Measurements from ENCODE around the gene TYMP. TPM values are rescaled to one million over a fixed set of nuclear protein-coding genes. Genes with fewer than 3 reads are reported as not detected.

TYMP gene
- total RNA-seq, 1 experiment from 2014 or later, result 1.5 TPM

DNA sequence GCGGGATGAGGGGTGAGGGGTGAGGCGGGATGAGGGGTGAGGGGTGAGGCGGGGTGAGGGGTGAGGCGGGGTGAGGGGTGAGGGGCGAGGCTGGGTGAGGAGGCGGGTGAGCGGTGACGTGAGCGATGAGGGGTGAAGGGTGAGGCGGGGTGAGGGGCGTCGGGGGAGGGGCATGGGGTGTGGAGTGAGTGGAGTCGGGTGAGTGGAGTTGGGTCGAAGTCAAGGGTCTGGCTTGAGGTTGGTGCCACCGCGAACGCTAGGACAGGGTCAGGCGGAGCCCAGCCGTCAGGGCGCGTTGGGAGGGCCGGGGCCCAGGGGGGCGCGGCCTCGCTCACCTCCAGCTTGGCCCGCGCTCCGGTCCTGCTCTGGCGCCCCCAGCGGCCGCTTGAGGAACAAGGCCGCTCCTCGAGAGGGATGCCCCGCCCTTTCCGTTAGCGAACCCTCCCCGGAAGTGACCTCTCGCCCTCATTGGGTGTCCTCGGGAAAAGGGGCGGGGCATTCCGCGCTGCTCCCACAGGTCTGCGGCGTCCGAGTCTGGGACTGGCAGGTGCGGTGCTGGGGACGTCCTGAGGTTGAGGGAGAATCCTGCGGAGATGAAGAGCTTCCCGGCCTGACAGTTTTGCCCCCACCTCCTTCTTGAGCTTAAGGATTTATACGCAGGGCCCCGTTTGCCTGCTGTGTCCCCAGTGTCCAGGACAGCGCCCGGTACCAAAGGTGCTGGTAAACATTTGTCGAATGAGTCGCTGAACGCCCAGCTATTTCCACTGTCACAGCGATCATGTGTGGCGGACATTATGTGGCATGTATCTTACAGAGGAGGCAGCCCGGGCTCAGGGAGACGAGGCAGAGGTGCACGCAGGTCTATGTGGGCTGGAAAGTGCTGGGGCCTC is 33.0 kb upstream of the TYMP start, which contains the start of gene SYCE3 (continued):
- TF ChIP-seq, protein P1, sequence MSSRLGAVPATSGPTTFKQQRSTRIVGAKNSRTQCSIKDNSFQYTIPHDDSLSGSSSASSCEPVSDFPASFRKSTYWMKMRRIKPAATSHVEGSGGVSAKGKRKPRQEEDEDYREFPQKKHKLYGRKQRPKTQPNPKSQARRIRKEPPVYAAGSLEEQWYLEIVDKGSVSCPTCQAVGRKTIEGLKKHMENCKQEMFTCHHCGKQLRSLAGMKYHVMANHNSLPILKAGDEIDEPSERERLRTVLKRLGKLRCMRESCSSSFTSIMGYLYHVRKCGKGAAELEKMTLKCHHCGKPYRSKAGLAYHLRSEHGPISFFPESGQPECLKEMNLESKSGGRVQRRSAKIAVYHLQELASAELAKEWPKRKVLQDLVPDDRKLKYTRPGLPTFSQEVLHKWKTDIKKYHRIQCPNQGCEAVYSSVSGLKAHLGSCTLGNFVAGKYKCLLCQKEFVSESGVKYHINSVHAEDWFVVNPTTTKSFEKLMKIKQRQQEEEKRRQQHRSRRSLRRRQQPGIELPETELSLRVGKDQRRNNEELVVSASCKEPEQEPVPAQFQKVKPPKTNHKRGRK (CRISPR knock-in tag; IDR thresholded peaks at IDR 0.05; ENCODE audit: borderline replicate concordance), result no peak
- TF ChIP-seq ETV6 (CRISPR knock-in tag; IDR thresholded peaks at IDR 0.05) (0 out of 2 replicates have a peak, but pooled peaks have one; percentile 62), CREM (CRISPR knock-in tag; IDR thresholded peaks at IDR 0.05) (peak; percentile 64; the same call in 1 of the 2 replicates), MYBL2 (CRISPR knock-in tag; IDR thresholded peaks at IDR 0.05) (0 out of 2 replicates have a peak, but pooled peaks have one; percentile 56), ZNF396 (CRISPR knock-in tag; IDR thresholded peaks at IDR 0.05; ENCODE audit: borderline replicate concordance) (no peak), ZNF263 (CRISPR knock-in tag; IDR thresholded peaks at IDR 0.05; ENCODE audit: low read depth) (no peak), ZNF425 (CRISPR knock-in tag; conservative IDR thresholded peaks at IDR 0.05) (no peak), SMAD4 (CRISPR knock-in tag; IDR thresholded peaks at IDR 0.05) (no peak), IRF2 (CRISPR knock-in tag; IDR thresholded peaks at IDR 0.05; ENCODE audit: borderline replicate concordance, low read depth) (no peak), RELA (CRISPR knock-in tag; IDR thresholded peaks at IDR 0.05; ENCODE audit: borderline replicate concordance) (no peak), RORB (CRISPR knock-in tag; IDR thresholded peaks at IDR 0.05) (no peak), ZNF671 (CRISPR knock-in tag; IDR thresholded peaks at IDR 0.05) (no peak)
- TF ChIP-seq, protein P2, sequence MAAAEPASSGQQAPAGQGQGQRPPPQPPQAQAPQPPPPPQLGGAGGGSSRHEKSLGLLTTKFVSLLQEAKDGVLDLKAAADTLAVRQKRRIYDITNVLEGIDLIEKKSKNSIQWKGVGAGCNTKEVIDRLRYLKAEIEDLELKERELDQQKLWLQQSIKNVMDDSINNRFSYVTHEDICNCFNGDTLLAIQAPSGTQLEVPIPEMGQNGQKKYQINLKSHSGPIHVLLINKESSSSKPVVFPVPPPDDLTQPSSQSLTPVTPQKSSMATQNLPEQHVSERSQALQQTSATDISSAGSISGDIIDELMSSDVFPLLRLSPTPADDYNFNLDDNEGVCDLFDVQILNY (CRISPR knock-in tag; IDR thresholded peaks at IDR 0.05), result peak; percentile 49; the same call in 1 of the 2 replicates

DNA sequence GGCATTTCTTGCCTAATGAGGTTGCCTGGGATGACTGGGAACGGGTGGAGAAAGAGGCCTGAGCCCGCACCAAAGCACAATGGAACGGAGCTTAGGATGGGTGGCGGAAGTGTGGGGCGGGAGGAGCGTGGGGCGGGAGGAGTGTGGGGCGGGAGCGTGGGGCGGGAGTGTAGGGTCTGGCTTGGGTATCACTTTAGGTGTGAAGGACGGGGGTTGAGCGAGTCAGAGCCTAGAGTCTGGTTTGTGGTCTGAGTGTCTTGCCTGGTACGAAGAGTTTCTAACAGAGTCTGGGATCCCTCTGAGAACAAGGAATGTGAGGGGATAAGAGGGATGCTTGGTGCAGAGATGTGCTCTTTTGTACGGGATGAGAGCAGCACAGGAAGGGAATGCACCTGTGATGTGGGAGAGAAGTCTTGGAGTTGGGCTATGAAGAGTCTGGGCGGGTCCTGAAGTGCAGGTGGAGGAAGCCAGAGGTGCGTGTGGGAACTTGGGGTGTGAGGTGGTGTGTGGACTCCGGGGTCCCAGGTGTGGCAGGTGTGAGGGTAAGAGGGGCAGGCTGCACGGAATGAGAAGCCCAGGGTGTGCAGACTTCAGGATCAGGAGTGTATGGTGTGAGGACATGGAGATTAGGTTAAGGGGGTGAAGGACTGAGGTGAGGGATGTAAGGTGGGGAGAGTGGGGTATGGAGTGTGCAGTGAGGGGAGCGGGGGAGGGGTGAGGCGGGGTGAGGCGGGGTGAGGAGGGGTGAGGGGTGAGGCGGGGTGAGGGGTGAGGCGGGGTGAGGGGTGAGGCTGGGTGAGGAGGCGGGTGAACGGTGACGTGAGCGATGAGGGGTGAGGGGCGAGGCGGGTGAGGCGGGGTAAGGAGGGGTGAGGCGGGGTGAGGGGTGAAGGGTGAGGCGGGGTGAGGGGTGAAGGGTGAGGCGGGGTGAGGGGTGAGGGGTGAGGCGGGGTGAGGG is 31.9 kb upstream of the TYMP start:
- Mint-ChIP-seq H3K27ac (no peak overlapping the region), H3K36me3 (no peaks in the 10 kb centered on the region), H3K9me3 (no peaks in the 10 kb centered on the region), H3K4me3 (peak overlapping the region; percentile 47), H3K27me3 (ENCODE audit: low read depth) (peaks cover 39% of the 10 kb centered on the region), H3K4me1 (peaks cover 10% of the 10 kb centered on the region)
- POLR2A ChIA-PET, result no interaction called here
- CTCF ChIA-PET, result interaction anchor here (0.6 to 1.1 kb wide), 2 partner anchors 36 to 60 kb away, joined by 3 to 5 read pairs; partner anchors contain the start of gene SCO2
- ATAC-seq (no peak), DNase-seq (ENCODE audit: low spot score) (no peak)
- TF ChIP-seq ATF2 (CRISPR knock-in tag; IDR thresholded peaks at IDR 0.05; ENCODE audit: borderline replicate concordance, low read depth) (no peak), FOXK1 (CRISPR knock-in tag; IDR thresholded peaks at IDR 0.05) (no peak), RORB (CRISPR knock-in tag; IDR thresholded peaks at IDR 0.05) (no peak), IRF2 (CRISPR knock-in tag; IDR thresholded peaks at IDR 0.05; ENCODE audit: borderline replicate concordance, low read depth) (no peak), PRRX2 (CRISPR knock-in tag; IDR thresholded peaks at IDR 0.05) (no peak), SP1 (CRISPR knock-in tag; conservative IDR thresholded peaks at IDR 0.05) (no peak), ZNF317 (CRISPR knock-in tag; IDR thresholded peaks at IDR 0.05; ENCODE audit: borderline replicate concordance, low read depth) (no peak), ATF6 (CRISPR knock-in tag; IDR thresholded peaks at IDR 0.05) (no peak), HMGA2 (CRISPR knock-in tag; IDR thresholded peaks at IDR 0.05) (no peak), USF2 (CRISPR knock-in tag; IDR thresholded peaks at IDR 0.05) (no peak)

All from WTC11 (cell line).